Breast epithelium (tissue), 4 donors: ENCODE results near the gene TBPL2. TPM values are rescaled to one million over a fixed set of nuclear protein-coding genes. Genes with fewer than 3 reads are reported as not detected.
"Not testable (repeated sequence)": the region's sequence is repeated elsewhere in the genome, so short reads cannot be mapped to it uniquely, and the experiment has no call there.

Experiments
- DNase-seq, 2 donors: peaks; one replicate each; pipeline ENCODE4 v3.0.0-alpha.2; 2019; ENCODE audit warnings: low spot score in 2 of 2
- H3K27ac ChIP-seq, 2 donors: fragments of 200-600 bp; sonication (generic) in 1 of 2; one replicate each; pipeline ENCODE4 v1.5.1; 2016 to 2019; ENCODE audit warnings: mild to moderate bottlenecking in 1 of 2
- H3K27me3 ChIP-seq, 2 donors: fragments of 200-600 bp; sonication (generic) in 1 of 2; one replicate each; pipeline versions ENCODE4 v1.5.1 to v1.6.0; 2017 to 2019; ENCODE audit warnings: control low read depth in 1 of 2, mild to moderate bottlenecking in 1 of 2
- H3K36me3 ChIP-seq: fragments of 200-600 bp; one replicate; pipeline ENCODE4 v1.5.1; 2019
- H3K4me1 ChIP-seq, 2 donors: fragments of 200-600 bp; sonication (generic); one replicate each; pipeline ENCODE4 v1.5.1; 2016 to 2019; ENCODE audit warnings: control low read depth in 1 of 2
- H3K4me3 ChIP-seq, 3 donors: fragments of 200-600 bp; sonication (generic); 1 replicate in 2 of 3; 2 replicates in 1 of 3; pipeline ENCODE4 v1.5.1; 2016 to 2019; ENCODE audit warnings: mild to moderate bottlenecking in 3 of 3, moderate library complexity in 2 of 3
- H3K9me3 ChIP-seq, 2 donors: fragments of 200-600 bp; sonication (generic) in 1 of 2; one replicate each; pipeline ENCODE4 v1.5.1; 2016 to 2019; ENCODE audit warnings: control low read depth in 1 of 2
- POLR2A ChIP-seq: fragments of 450-650 bp; IDR thresholded peaks from one replicate; pipeline ENCODE4 v1.6.1; 2016; ENCODE audit warnings: antibody characterized with exemption, mild to moderate bottlenecking, moderate library complexity
- POLR2AphosphoS5 ChIP-seq, 3 donors: sonication (generic); formaldehyde crosslinking; IDR thresholded peaks; one replicate each; pipeline ENCODE4 v1.6.1; 2017; ENCODE audit warnings: antibody characterized with exemption in 3 of 3
- intact Hi-C: fragments of 100-400 bp; cut with DNase I; formaldehyde crosslinking; loops from one replicate; pipeline ENCODE4 v1.15.1; 2023; ENCODE audit warnings: low total_unique reads
- total RNA-seq, 3 donors: library from RNA; depleted of rRNA; stranded (reverse); fragments of >200 nt; gene quantifications; one replicate each; pipeline ENCODE4 v1.1.0, GENCODE V29; 2016
- TF ChIP-seq, protein P1 (sequence below), 3 donors: fragments of 450-650 bp; IDR thresholded peaks; one replicate each; pipeline ENCODE4 v1.5.1; 2016 to 2017; ENCODE audit warnings: antibody characterized with exemption in 3 of 3, mild to moderate bottlenecking in 3 of 3, moderate library complexity in 3 of 3

The TBPL2 gene
- total RNA-seq, 3 donors from 2014 or later, result not detected

DNA sequence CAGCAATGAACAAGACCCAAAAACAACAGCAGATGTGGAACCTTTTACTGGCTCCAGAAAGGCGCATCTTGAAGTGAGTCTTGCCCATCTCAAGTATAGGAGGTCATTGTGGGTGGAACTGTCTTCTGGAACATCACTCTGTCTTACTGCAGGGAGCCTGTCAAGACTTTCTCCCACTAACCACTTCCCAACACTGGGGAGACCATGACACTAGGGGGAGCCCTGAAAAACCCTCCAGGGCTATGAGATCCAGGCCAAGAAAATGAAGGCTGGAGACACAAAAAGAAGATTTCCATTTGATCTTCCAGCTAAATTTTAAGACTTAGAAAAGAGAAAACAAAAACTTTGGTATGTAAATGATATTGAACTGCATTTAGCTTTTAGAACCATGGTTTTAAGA, 15.3 kb downstream of the TBPL2 start:
- H3K27me3 ChIP-seq, result no peaks in the 10 kb centered on the region
- no peak for DNase-seq
- TF ChIP-seq POLR2A, result no peak
- TF ChIP-seq POLR2AphosphoS5 (IDR thresholded peaks at IDR 0.05), result no peak
- TF ChIP-seq, protein P1, sequence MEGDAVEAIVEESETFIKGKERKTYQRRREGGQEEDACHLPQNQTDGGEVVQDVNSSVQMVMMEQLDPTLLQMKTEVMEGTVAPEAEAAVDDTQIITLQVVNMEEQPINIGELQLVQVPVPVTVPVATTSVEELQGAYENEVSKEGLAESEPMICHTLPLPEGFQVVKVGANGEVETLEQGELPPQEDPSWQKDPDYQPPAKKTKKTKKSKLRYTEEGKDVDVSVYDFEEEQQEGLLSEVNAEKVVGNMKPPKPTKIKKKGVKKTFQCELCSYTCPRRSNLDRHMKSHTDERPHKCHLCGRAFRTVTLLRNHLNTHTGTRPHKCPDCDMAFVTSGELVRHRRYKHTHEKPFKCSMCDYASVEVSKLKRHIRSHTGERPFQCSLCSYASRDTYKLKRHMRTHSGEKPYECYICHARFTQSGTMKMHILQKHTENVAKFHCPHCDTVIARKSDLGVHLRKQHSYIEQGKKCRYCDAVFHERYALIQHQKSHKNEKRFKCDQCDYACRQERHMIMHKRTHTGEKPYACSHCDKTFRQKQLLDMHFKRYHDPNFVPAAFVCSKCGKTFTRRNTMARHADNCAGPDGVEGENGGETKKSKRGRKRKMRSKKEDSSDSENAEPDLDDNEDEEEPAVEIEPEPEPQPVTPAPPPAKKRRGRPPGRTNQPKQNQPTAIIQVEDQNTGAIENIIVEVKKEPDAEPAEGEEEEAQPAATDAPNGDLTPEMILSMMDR (IDR thresholded peaks at IDR 0.05), result no peak
- H3K27ac ChIP-seq, result no peak overlapping the region
- no peak overlapping the region for H3K4me3 ChIP-seq
- intact Hi-C loops, result no loop called here
- no peaks in the 10 kb centered on the region for H3K36me3 ChIP-seq
- H3K9me3 ChIP-seq, result no peaks in the 10 kb centered on the region
- no peaks in the 10 kb centered on the region for H3K4me1 ChIP-seq

DNA sequence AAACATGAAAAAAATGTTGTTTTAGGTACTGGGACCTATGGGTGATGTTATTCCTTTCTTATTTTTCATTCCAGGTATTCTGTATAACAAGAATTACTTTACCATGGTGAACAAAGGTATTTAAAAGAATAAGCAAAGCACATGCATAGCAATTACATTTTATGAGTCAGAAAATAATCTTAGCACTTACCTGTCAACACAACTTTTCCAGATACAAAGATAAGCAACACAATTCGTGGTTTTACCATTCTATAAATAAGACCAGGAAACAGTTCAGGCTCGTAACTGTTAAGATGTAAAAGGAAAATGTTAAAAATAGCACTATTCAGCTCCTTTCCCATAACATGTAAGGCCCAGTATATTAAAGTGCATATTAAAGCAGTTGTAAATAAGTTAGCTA, 16.4 kb downstream of the TBPL2 start:
- TF ChIP-seq, protein P1 (IDR thresholded peaks at IDR 0.05), result no peak
- TF ChIP-seq POLR2AphosphoS5 (IDR thresholded peaks at IDR 0.05) (no peak), POLR2A (no peak)
- intact Hi-C loops, result no loop called here
- no peak for DNase-seq

DNA sequence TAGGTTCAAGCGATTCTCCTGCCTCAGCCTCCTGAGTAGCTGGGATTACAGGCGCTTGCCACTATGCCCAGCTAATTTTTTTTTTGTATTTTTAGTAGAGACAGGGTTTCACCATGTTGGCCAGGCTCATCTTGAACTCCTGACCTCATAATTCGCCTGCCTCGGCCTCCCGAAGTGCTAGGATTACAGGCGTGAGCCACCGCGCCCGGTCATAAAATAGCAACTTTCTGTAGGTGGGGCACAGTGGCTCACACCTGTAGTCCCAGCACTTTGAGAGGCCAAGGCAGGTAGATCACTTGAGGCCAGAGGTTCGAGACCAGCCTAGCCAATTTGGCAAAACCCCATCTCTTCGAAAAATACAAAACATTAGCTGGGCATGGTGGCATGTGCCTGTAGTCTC, 18.1 kb downstream of the TBPL2 start:
- intact Hi-C loops, DNase-seq, H3K9me3 ChIP-seq, H3K27ac ChIP-seq, H3K4me1 ChIP-seq, H3K4me3 ChIP-seq, H3K36me3 ChIP-seq, H3K27me3 ChIP-seq: not testable (repeated sequence)

More for the DNA sequence above, 16.4 kb downstream of the TBPL2 start:
- no peaks in the 10 kb centered on the region for H3K4me1 ChIP-seq
- no peak overlapping the region for H3K4me3 ChIP-seq
- no peaks in the 10 kb centered on the region for H3K36me3 ChIP-seq
- H3K27ac ChIP-seq, result no peak overlapping the region
- H3K9me3 ChIP-seq, result no peaks in the 10 kb centered on the region
- no peaks in the 10 kb centered on the region for H3K27me3 ChIP-seq

DNA sequence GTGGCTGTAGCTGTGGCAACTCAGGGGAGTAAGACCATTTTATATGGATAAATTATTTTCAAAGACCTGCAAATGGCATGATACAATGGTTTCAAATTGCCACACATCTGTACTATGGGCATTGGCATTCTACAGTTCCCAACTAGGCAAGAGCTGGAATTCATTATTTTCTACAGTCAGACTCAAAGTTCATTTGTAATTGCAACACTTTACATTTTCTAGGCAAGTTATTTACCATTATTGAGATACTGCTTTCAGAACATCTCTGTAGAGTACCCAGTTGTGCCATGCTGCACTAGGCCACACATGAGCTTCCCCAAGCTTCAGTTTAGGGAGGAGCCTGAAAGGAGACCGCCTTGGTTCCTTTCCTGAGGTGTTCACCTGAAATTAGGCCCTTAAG, 20.8 kb downstream of the TBPL2 start:
- intact Hi-C loops, result no loop called here
- Histone ChIP-seq H3K27me3 (no peaks in the 10 kb centered on the region), H3K4me1 (no peaks in the 10 kb centered on the region), H3K9me3 (no peaks in the 10 kb centered on the region), H3K36me3 (no peaks in the 10 kb centered on the region), H3K4me3 (no peak overlapping the region), H3K27ac (no peak overlapping the region)
- TF ChIP-seq POLR2A (no peak), POLR2AphosphoS5 (IDR thresholded peaks at IDR 0.05) (no peak)
- TF ChIP-seq, protein P1 (IDR thresholded peaks at IDR 0.05), result no peak
- no peak for DNase-seq

DNA sequence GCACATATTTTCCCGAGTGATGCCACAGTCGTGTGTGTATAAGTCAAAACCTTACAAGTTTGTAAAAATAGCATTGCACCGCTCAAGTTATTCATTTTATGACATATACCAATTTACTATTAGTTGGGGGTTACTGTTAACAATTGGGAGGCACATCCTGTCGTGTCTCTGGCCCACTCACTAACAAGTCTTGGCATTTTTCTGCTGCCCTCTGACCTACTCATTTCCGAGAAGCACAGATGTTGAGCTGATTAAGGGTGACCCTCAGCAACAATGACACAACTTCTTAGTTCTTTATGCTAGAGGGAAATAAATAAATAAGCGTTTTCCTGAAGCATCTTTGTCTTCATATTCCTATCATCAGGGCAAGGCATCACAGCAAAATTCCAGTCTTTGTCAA, 22.0 kb downstream of the TBPL2 start:
- TF ChIP-seq POLR2A (no peak), POLR2AphosphoS5 (IDR thresholded peaks at IDR 0.05) (no peak)
- TF ChIP-seq, protein P1 (IDR thresholded peaks at IDR 0.05), result no peak
- DNase-seq, result no peak
- intact Hi-C loops, result no loop called here
- Histone ChIP-seq H3K9me3 (no peaks in the 10 kb centered on the region), H3K4me3 (no peak overlapping the region), H3K4me1 (no peaks in the 10 kb centered on the region), H3K27me3 (no peaks in the 10 kb centered on the region), H3K27ac (no peak overlapping the region), H3K36me3 (no peaks in the 10 kb centered on the region)

DNA sequence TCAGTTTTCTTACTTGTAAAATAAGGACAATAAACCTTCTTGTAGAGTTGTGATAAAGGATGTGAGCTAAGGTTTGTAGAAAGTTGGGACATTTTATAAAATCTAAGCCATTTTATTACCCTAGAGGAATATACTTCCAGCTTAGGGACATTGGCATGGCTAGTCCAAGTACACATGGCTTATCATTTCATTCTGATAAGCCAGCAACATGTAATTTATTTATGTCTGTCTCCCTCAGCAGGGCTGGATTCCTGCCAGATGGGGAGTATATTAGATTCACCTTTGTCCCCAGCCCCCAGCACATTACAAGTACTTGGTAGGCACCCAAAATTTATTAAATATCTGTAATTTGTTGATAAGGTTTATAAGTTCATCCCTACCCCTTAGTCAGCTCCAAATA, 22.5 kb downstream of the TBPL2 start:
- intact Hi-C loops, result no loop called here
- Histone ChIP-seq H3K27me3 (no peaks in the 10 kb centered on the region), H3K4me1 (no peaks in the 10 kb centered on the region), H3K9me3 (no peaks in the 10 kb centered on the region), H3K4me3 (no peak overlapping the region), H3K27ac (no peak overlapping the region), H3K36me3 (no peaks in the 10 kb centered on the region)
- no peak for DNase-seq
- TF ChIP-seq, protein P1 (IDR thresholded peaks at IDR 0.05), result no peak
- no peak for TF ChIP-seq POLR2AphosphoS5 (IDR thresholded peaks at IDR 0.05)
- no peak for TF ChIP-seq POLR2A
